PC-3 (cell line): Measurements from ENCODE around the gene NEDD4L.

Experiments
- CTCF ChIP-seq: fragments of 300-600 bp; sonication (generic); conservative IDR thresholded peaks from 2 replicates; pipeline ENCODE4 v1.5.1; 2017; ENCODE audit warnings: antibody characterized with exemption, low read depth, mild to moderate bottlenecking, low read length
- EZH2 ChIP-seq: fragments of 300-600 bp; sonication (generic); IDR thresholded peaks from one replicate; pipeline ENCODE4 v1.6.1; 2017; ENCODE audit warnings: antibody characterized with exemption, mild to moderate bottlenecking, low read length; ENCODE audit not compliant: unreplicated experiment

- TF ChIP-seq CTCF (no peak), EZH2 (no peak)
These were observed 5.1 kb downstream of the NEDD4L start for GRCh38 chr18:58049000-58049688.
